HepG2 (cell line): ENCODE measurements around the gene IL27RA. TPM values are rescaled to one million over a fixed set of nuclear protein-coding genes. Genes with fewer than 3 reads are reported as not detected.

Experiments
- CCDC6 ChIP-seq: sonication (generic); formaldehyde crosslinking; IDR thresholded peaks from 2 replicates; pipeline ENCODE4 v1.8.1; 2022; ENCODE audit warnings: mild to moderate bottlenecking, missing genetic modification reagents, moderate library complexity
- CENPX ChIP-seq: sonication (generic); formaldehyde crosslinking; IDR thresholded peaks from 2 replicates; pipeline ENCODE4 v1.9.0; 2021; ENCODE audit warnings: mild to moderate bottlenecking, missing genetic modification reagents, moderate library complexity
- MAFK ChIP-seq, 2 experiments: IDR thresholded peaks in 1 of 2; conservative IDR thresholded peaks in 1 of 2; 2 replicates each; pipeline ENCODE4 v1.6.1; 2011; ENCODE audit warnings: improper control_type of control experiment in 2 of 2, low read length in 2 of 2
- MED13 ChIP-seq: sonication (generic); formaldehyde crosslinking; IDR thresholded peaks from 2 replicates; pipeline ENCODE4 v1.5.0; 2020; ENCODE audit warnings: missing genetic modification reagents
- NFE2 ChIP-seq: sonication (generic); formaldehyde crosslinking; IDR thresholded peaks from 2 replicates; pipeline ENCODE4 v1.4.0; 2020; ENCODE audit warnings: missing genetic modification reagents
- PLRG1 ChIP-seq: fragments of 450-650 bp; conservative IDR thresholded peaks from 2 replicates; pipeline ENCODE4 v1.6.1; 2016
- POLR2A ChIP-seq, 2 experiments: IDR thresholded peaks; 2 replicates each; pipeline ENCODE4 v1.6.1; 2011; ENCODE audit warnings: low read depth in 2 of 2, low read length in 2 of 2, mild to moderate bottlenecking in 1 of 2, moderate library complexity in 1 of 2; ENCODE audit not compliant: insufficient read depth in 1 of 2
- RORA ChIP-seq: sonication (generic); formaldehyde crosslinking; IDR thresholded peaks from 2 replicates; pipeline ENCODE4 v1.5.0; 2020; ENCODE audit warnings: mild to moderate bottlenecking, missing genetic modification reagents, moderate library complexity
- TSC22D2 ChIP-seq: sonication (generic); formaldehyde crosslinking; IDR thresholded peaks from 2 replicates; pipeline ENCODE4 v1.5.1; 2020; ENCODE audit warnings: missing genetic modification reagents, mild to moderate bottlenecking, borderline replicate concordance
- YY1 ChIP-seq: IDR thresholded peaks from 2 replicates; pipeline ENCODE4 v1.6.1; 2011; ENCODE audit warnings: low read length, low read depth, moderate library complexity, mild to moderate bottlenecking; ENCODE audit not compliant: insufficient read depth, insufficient replicate concordance
- ZNF432 ChIP-seq: sonication (generic); formaldehyde crosslinking; IDR thresholded peaks from 2 replicates; pipeline ENCODE4 v1.5.0; 2020; ENCODE audit warnings: missing genetic modification reagents, mild to moderate bottlenecking, borderline replicate concordance
- polyA plus RNA-seq, 8 experiments: library from polyadenylated mRNA; depleted of rRNA in 3 of 8; stranded (reverse) in 7 of 8; unstranded in 1 of 8; fragments of >200 nt; fragmentation: Illumina TruSeq in 4 of 8; extraction: Trizol in 4 of 8; gene quantifications; 2 replicates each; pipeline versions ENCODE4 v1.2.1 to v1.2.3, GENCODE V29; 2011 to 2016; ENCODE audit warnings: low read depth in 4 of 8, missing spikeins in 1 of 8, mixed read lengths in 1 of 8; ENCODE audit not compliant: insufficient read depth in 1 of 8
- total RNA-seq, 5 experiments: library from RNA; depleted of rRNA; stranded (reverse); fragments of >200 nt; fragmentation: Illumina TruSeq; extraction: Trizol; gene quantifications; 2 replicates each; pipeline ENCODE4 v1.2.3, GENCODE V29; 2016; ENCODE audit warnings: low read depth in 1 of 5
- TF ChIP-seq, protein P1 (sequence below): sonication (generic); formaldehyde crosslinking; IDR thresholded peaks from 2 replicates; pipeline ENCODE4 v1.4.0; 2020; ENCODE audit warnings: missing genetic modification reagents
- TF ChIP-seq, protein P2 (sequence below): sonication (generic); formaldehyde crosslinking; IDR thresholded peaks from 2 replicates; pipeline ENCODE4 v1.5.0; 2020; ENCODE audit warnings: missing genetic modification reagents
- TF ChIP-seq, protein P3 (sequence below): sonication (generic); formaldehyde crosslinking; IDR thresholded peaks from 2 replicates; pipeline ENCODE4 v1.5.0; 2020; ENCODE audit warnings: missing genetic modification reagents, mild to moderate bottlenecking, borderline replicate concordance
- TF ChIP-seq, protein P4 (sequence below): IDR thresholded peaks from 2 replicates; pipeline ENCODE4 v1.6.1; 2016; ENCODE audit warnings: missing compliant biosample characterization, missing genetic modification reagents, borderline replicate concordance
- TF ChIP-seq, protein P5 (sequence below): sonication (generic); formaldehyde crosslinking; IDR thresholded peaks from 2 replicates; pipeline ENCODE4 v1.4.0; 2020; ENCODE audit warnings: missing genetic modification reagents, borderline replicate concordance
- TF ChIP-seq, protein P6 (sequence below): sonication (generic); formaldehyde crosslinking; IDR thresholded peaks from 2 replicates; pipeline ENCODE4 v1.8.0; 2022; ENCODE audit warnings: mild to moderate bottlenecking, missing genetic modification reagents, moderate library complexity
- TF ChIP-seq, protein P7 (sequence below): sonication (generic); formaldehyde crosslinking; IDR thresholded peaks from 2 replicates; pipeline ENCODE4 v1.4.0; 2020; ENCODE audit warnings: missing genetic modification reagents

IL27RA gene
- total and polyA plus RNA-seq, 2 of the 13 experiments (the other 11 are each of a cell fraction or from before 2014, with no cell fraction given) = 3.5 to 8.1 TPM

DNA sequence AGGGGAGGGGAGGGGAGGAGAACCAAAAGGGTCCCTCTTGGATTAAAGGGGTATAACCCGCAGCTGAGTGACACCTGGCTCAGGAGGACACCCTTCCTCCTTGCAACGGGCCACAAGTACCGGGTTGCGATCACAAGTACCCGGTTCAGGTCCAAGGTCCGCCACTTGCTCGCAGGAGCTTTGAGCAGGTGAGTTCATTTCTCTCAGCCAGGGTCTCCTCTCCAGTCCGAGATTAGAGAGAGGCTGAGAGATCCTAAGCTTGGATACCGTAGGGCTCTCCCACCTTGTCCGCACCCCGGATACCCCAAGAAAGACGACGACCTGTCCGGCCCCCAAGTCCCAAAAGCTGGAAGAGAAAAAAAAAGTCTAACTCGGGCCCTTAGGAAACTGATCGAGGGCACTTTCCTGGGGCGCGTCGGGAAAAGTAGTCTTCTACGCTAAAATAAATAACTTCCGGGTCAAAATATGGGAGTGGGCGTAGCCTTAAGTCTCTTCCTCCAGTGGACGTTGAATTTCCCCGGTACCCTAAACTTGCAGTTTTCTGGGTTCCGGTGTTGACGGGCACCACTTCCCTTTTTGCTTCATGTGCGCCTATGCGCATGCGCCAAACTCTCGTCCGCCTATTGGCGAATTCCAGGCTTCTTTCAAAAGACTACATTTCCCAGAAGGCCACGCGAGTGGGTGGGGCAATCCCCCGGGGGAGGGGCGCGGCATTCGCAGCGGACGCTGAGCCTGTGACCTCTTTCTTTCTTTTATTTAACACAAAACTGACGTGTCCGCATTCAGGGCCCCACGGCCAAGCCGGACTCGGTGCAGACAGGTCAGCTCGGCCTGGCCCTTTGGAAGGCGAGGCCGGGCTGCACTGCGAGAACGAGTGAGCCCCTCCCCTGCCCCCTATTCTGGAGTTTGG is 49.6 kb downstream of the IL27RA start (continued):
- TF ChIP-seq, protein P1, sequence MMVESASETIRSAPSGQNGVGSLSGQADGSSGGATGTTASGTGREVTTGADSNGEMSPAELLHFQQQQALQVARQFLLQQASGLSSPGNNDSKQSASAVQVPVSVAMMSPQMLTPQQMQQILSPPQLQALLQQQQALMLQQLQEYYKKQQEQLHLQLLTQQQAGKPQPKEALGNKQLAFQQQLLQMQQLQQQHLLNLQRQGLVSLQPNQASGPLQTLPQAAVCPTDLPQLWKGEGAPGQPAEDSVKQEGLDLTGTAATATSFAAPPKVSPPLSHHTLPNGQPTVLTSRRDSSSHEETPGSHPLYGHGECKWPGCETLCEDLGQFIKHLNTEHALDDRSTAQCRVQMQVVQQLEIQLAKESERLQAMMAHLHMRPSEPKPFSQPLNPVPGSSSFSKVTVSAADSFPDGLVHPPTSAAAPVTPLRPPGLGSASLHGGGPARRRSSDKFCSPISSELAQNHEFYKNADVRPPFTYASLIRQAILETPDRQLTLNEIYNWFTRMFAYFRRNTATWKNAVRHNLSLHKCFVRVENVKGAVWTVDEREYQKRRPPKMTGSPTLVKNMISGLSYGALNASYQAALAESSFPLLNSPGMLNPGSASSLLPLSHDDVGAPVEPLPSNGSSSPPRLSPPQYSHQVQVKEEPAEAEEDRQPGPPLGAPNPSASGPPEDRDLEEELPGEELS (CRISPR knock-in tag) = peak; percentile 48; the same call in 1 of the 2 replicates
- TF ChIP-seq, protein P2, sequence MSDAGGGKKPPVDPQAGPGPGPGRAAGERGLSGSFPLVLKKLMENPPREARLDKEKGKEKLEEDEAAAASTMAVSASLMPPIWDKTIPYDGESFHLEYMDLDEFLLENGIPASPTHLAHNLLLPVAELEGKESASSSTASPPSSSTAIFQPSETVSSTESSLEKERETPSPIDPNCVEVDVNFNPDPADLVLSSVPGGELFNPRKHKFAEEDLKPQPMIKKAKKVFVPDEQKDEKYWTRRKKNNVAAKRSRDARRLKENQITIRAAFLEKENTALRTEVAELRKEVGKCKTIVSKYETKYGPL (CRISPR knock-in tag) = no peak
- TF ChIP-seq, protein P3, sequence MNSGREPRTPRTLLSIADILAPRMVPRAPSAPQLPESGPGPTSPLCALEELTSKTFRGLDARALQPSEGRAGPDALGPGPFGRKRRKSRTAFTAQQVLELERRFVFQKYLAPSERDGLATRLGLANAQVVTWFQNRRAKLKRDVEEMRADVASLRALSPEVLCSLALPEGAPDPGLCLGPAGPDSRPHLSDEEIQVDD = no peak
- TF ChIP-seq RORA (CRISPR knock-in tag) = no peak
- peak in 1 of 2 experiments; percentile 46; a peak in 2 of 4 replicates for TF ChIP-seq MAFK (conservative IDR thresholded peaks at IDR 0.05 in 1 of 2, IDR thresholded peaks at IDR 0.05 in 1 of 2; ENCODE audit: low read length in 2 of 2)
- TF ChIP-seq, protein P4, sequence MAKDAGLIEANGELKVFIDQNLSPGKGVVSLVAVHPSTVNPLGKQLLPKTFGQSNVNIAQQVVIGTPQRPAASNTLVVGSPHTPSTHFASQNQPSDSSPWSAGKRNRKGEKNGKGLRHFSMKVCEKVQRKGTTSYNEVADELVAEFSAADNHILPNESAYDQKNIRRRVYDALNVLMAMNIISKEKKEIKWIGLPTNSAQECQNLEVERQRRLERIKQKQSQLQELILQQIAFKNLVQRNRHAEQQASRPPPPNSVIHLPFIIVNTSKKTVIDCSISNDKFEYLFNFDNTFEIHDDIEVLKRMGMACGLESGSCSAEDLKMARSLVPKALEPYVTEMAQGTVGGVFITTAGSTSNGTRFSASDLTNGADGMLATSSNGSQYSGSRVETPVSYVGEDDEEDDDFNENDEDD = no peak
- TF ChIP-seq MED13 (CRISPR knock-in tag) = no peak
- TF ChIP-seq POLR2A (IDR thresholded peaks at IDR 0.05; ENCODE audit: insufficient read depth in 1 of 2, low read depth in 2 of 2, low read length in 2 of 2) = peak; percentile 82 to 87
- no peak for TF ChIP-seq YY1
- TF ChIP-seq CCDC6 (CRISPR knock-in tag) = 0 out of 2 replicates have a peak, but pooled peaks have one; percentile 58
- TF ChIP-seq, protein P5, sequence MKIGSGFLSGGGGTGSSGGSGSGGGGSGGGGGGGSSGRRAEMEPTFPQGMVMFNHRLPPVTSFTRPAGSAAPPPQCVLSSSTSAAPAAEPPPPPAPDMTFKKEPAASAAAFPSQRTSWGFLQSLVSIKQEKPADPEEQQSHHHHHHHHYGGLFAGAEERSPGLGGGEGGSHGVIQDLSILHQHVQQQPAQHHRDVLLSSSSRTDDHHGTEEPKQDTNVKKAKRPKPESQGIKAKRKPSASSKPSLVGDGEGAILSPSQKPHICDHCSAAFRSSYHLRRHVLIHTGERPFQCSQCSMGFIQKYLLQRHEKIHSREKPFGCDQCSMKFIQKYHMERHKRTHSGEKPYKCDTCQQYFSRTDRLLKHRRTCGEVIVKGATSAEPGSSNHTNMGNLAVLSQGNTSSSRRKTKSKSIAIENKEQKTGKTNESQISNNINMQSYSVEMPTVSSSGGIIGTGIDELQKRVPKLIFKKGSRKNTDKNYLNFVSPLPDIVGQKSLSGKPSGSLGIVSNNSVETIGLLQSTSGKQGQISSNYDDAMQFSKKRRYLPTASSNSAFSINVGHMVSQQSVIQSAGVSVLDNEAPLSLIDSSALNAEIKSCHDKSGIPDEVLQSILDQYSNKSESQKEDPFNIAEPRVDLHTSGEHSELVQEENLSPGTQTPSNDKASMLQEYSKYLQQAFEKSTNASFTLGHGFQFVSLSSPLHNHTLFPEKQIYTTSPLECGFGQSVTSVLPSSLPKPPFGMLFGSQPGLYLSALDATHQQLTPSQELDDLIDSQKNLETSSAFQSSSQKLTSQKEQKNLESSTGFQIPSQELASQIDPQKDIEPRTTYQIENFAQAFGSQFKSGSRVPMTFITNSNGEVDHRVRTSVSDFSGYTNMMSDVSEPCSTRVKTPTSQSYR = peak; percentile 88
- TF ChIP-seq NFE2 = no peak
- TF ChIP-seq TSC22D2 (CRISPR knock-in tag) = no peak
- TF ChIP-seq ZNF432 = no peak
- no peak for TF ChIP-seq PLRG1
- TF ChIP-seq, protein P6, sequence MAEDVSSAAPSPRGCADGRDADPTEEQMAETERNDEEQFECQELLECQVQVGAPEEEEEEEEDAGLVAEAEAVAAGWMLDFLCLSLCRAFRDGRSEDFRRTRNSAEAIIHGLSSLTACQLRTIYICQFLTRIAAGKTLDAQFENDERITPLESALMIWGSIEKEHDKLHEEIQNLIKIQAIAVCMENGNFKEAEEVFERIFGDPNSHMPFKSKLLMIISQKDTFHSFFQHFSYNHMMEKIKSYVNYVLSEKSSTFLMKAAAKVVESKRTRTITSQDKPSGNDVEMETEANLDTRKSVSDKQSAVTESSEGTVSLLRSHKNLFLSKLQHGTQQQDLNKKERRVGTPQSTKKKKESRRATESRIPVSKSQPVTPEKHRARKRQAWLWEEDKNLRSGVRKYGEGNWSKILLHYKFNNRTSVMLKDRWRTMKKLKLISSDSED (CRISPR knock-in tag) = no peak
- TF ChIP-seq, protein P7, sequence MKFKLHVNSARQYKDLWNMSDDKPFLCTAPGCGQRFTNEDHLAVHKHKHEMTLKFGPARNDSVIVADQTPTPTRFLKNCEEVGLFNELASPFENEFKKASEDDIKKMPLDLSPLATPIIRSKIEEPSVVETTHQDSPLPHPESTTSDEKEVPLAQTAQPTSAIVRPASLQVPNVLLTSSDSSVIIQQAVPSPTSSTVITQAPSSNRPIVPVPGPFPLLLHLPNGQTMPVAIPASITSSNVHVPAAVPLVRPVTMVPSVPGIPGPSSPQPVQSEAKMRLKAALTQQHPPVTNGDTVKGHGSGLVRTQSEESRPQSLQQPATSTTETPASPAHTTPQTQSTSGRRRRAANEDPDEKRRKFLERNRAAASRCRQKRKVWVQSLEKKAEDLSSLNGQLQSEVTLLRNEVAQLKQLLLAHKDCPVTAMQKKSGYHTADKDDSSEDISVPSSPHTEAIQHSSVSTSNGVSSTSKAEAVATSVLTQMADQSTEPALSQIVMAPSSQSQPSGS (CRISPR knock-in tag) = no peak; the same call in 1 of the 2 replicates
- no peak for TF ChIP-seq CENPX
